HCT116 (cell line): ENCODE measurements around the gene CDNF.
A peak's percentile ranks its signal among the peaks of the same experiment; 100 is the strongest.

Experiments used
- CBX3 ChIP-seq: IDR thresholded peaks from 2 replicates; pipeline ENCODE4 v1.6.1; 2012; ENCODE audit warnings: low read depth
- CEBPB ChIP-seq: IDR thresholded peaks from 2 replicates; pipeline ENCODE4 v1.6.1; 2012; ENCODE audit warnings: low read depth
- EGR1 ChIP-seq: IDR thresholded peaks from 2 replicates; pipeline ENCODE4 v1.6.1; 2012; ENCODE audit warnings: low read depth
- ELF1 ChIP-seq: IDR thresholded peaks from 2 replicates; pipeline ENCODE4 v1.6.1; 2012; ENCODE audit warnings: low read depth, borderline replicate concordance
- FOSL1 ChIP-seq: IDR thresholded peaks from 2 replicates; pipeline ENCODE4 v1.6.1; 2012; ENCODE audit warnings: low read depth
- POLR2A ChIP-seq: IDR thresholded peaks from 2 replicates; pipeline ENCODE4 v1.7.0; 2011; ENCODE audit warnings: borderline replicate concordance; ENCODE audit not compliant: insufficient read depth, insufficient read length; ENCODE audit errors: extremely low read depth
- POLR2AphosphoS5 ChIP-seq: IDR thresholded peaks from 2 replicates; pipeline ENCODE4 v1.6.1; 2011; ENCODE audit warnings: mild to moderate bottlenecking, low read depth, low read length, moderate library complexity
- RAD21 ChIP-seq: IDR thresholded peaks from 2 replicates; pipeline ENCODE4 v1.6.1; 2012; ENCODE audit warnings: low read depth, mild to moderate bottlenecking
- SIN3A ChIP-seq: IDR thresholded peaks from 2 replicates; pipeline ENCODE4 v1.6.1; 2012; ENCODE audit warnings: low read depth
- TF ChIP-seq, protein P1 (sequence below), 3 experiments: fragments of 200-600 bp in 1 of 3; sonication (generic) in 1 of 3; IDR thresholded peaks in 2 of 3; conservative IDR thresholded peaks in 1 of 3; 2 replicates each; pipeline ENCODE4 v1.5.1; 2012 to 2017; ENCODE audit warnings: low read depth in 2 of 3, low read length in 2 of 3, antibody characterized with exemption in 1 of 3, borderline replicate concordance in 1 of 3, control low read depth in 1 of 3, mild to moderate bottlenecking in 1 of 3, mixed read lengths in 1 of 3, mixed run types in 1 of 3, moderate library complexity in 1 of 3; ENCODE audit not compliant: insufficient read depth in 1 of 3
- TF ChIP-seq, protein P2 (sequence below): IDR thresholded peaks from 2 replicates; pipeline ENCODE4 v1.6.1; 2011; ENCODE audit warnings: mild to moderate bottlenecking, low read length, moderate library complexity; ENCODE audit not compliant: insufficient replicate concordance; ENCODE audit errors: extremely low read depth
- TF ChIP-seq, protein P3 (sequence below): IDR thresholded peaks from 2 replicates; pipeline ENCODE4 v1.6.1; 2012

DNA sequence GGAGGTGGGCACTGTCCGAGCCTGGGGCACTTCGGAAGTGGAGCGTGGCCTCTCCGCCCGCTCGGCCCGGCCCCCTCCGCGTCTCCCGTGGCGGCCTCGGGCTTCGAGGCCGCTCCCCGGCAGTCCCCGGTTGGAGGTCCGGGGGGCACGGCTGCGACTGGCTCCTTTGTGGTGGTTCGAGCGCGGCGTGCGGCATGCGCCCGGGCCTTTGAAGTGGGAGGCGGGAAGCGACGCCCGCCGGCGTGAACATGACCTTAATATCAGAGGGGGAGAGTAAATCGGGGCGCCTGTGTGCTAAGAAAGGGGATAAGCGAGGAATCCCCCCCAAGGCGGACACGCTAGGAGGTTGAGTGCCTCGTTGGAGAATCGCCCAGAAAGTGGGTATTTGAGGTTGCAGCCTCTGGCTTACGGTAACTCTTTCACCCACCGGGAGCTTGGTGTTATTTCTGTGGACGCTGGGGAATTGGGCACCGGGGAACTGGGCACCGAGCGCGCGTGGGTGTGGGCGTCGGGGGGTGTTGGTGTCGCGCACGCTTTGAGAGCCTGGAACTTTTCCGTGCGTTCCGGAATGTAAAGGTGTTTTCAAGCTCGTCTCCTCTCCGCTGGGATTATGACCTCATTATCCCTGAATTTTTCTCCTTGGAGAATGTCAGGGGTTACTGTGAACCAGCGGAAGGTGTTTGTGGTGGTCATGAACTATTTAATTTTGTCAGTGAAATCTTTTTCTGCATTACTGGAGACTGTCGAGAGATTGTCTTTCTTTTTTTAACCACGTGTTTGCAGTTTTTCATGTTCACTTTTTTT lies 41.5 kb upstream of the CDNF start:
- TF ChIP-seq, protein P1, sequence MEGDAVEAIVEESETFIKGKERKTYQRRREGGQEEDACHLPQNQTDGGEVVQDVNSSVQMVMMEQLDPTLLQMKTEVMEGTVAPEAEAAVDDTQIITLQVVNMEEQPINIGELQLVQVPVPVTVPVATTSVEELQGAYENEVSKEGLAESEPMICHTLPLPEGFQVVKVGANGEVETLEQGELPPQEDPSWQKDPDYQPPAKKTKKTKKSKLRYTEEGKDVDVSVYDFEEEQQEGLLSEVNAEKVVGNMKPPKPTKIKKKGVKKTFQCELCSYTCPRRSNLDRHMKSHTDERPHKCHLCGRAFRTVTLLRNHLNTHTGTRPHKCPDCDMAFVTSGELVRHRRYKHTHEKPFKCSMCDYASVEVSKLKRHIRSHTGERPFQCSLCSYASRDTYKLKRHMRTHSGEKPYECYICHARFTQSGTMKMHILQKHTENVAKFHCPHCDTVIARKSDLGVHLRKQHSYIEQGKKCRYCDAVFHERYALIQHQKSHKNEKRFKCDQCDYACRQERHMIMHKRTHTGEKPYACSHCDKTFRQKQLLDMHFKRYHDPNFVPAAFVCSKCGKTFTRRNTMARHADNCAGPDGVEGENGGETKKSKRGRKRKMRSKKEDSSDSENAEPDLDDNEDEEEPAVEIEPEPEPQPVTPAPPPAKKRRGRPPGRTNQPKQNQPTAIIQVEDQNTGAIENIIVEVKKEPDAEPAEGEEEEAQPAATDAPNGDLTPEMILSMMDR (IDR thresholded peaks at IDR 0.05 in 2 of 3, conservative IDR thresholded peaks at IDR 0.05 in 1 of 3; ENCODE audit: borderline replicate concordance in 1 of 3, insufficient read depth in 1 of 3, low read depth in 2 of 3, low read length in 2 of 3) = no peak
- TF ChIP-seq POLR2AphosphoS5 (no peak), FOSL1 (no peak), ELF1 (no peak), RAD21 (no peak), POLR2A (no peak), SIN3A (no peak), EGR1 (peak; percentile 65), CEBPB (no peak), CBX3 (no peak)
- TF ChIP-seq, protein P2, sequence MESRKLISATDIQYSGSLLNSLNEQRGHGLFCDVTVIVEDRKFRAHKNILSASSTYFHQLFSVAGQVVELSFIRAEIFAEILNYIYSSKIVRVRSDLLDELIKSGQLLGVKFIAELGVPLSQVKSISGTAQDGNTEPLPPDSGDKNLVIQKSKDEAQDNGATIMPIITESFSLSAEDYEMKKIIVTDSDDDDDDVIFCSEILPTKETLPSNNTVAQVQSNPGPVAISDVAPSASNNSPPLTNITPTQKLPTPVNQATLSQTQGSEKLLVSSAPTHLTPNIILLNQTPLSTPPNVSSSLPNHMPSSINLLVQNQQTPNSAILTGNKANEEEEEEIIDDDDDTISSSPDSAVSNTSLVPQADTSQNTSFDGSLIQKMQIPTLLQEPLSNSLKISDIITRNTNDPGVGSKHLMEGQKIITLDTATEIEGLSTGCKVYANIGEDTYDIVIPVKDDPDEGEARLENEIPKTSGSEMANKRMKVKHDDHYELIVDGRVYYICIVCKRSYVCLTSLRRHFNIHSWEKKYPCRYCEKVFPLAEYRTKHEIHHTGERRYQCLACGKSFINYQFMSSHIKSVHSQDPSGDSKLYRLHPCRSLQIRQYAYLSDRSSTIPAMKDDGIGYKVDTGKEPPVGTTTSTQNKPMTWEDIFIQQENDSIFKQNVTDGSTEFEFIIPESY = no peak
- TF ChIP-seq, protein P3, sequence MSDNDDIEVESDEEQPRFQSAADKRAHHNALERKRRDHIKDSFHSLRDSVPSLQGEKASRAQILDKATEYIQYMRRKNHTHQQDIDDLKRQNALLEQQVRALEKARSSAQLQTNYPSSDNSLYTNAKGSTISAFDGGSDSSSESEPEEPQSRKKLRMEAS = no peak
